ENCODE data around the gene DENND2C.

DENND2C gene

DNA sequence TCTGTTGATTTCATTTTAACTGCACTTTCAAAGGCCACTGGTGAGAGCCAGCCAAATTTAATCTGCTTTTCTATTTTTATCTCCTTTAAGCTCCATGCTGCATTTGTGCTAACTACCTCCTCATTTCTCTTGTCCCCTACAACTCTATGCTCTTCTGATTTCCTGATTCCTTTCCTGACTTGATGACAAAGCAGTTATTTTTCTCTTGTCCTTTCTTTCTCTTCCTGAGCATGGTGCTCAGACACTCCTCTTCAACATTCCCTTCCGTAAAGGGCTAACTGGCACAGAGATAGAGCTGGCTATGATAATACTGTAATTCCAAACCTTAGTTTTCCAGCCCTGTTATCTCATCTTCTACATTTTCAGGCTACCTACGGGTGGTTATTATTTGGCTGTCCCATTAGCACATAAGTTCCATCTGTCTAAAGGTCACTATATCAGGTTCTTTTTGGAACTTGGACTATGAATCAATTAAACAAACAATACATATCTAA is 81.6 kb downstream of the DENND2C start:
- no peak for TF ChIP-seq CTCF (IDR thresholded peaks at IDR 0.05; ENCODE audit: borderline replicate concordance, insufficient read depth, low read depth, low read length)
- H3K4me3 ChIP-seq (ENCODE audit: low read depth, low read length) = no peak overlapping the region

DNA sequence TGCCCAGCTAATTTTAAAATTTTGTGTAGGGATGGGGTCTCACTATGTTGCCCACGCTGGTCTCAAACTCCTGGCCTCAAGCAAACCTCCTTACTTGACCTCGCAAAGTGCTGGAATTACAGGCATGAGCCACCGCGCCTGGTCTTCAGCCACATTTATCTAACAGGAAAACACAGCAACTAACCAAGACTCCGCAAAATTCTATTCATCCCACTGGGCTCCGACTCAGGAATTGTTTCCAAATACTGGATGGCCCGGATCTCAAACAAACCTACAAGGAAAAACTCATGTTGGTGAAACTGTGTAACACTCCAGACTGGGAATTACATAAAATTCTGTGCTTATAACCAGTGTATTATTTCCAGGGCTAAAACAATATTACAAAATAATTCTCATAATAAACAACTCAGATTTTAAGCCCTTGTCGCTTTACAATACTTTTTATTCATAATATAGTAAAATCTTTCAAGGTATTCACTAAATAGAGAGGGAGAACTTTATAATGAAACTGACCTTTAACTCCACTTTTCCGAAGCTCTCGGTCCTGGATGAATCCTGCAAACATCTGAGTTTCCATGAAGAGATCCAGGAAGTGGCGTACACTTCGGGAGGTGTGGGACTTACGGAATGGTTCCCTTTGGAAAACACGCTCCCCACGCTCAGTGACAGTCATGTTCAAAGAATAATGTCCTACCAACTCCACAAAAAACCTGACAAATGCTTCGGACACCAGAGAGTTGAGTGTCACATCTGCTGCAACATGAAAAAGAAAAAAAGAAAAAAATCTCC is 82.5 kb downstream of the DENND2C start:
- H3K4me3 ChIP-seq (ENCODE audit: low read depth, low read length) = no peak overlapping the region
- no peak for TF ChIP-seq CTCF (IDR thresholded peaks at IDR 0.05; ENCODE audit: borderline replicate concordance, insufficient read depth, low read depth, low read length)

DNA sequence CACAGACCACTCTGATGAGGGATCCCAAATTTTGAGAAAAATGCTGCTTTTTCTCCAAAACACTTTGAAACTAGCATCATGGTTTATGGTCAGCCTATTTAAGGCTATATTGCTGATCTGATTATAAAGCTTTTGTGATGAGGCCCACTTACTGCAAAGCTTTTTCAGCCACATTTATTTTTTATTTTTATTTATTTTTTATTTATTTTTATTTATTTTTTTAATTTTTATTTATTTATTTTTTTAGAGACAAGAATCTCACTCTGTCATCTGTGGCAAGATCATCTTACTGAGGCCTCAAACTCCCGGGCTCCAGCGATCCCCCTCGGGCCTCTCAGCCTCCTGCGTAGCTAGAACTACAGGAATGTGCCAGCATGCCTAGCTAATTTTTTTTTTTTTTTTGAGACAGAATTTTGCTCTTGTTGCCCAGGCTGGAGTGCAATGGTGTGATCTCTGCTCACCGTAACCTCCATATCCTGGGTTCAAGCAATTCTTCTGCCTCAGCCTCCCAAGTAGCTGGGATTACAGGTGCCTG is 83.3 kb downstream of the DENND2C start:
- no peak overlapping the region for H3K4me3 ChIP-seq (ENCODE audit: low read depth, low read length)
- TF ChIP-seq CTCF (IDR thresholded peaks at IDR 0.05; ENCODE audit: borderline replicate concordance, insufficient read depth, low read depth, low read length) = no peak

- no peak for TF ChIP-seq CTCF (IDR thresholded peaks at IDR 0.05; ENCODE audit: borderline replicate concordance, insufficient read depth, low read depth, low read length)
- no peak overlapping the region for H3K4me3 ChIP-seq (ENCODE audit: low read depth, low read length)
These were observed 84.6 kb downstream of the DENND2C start for GRCh38 chr1:114585231-114585630.

- TF ChIP-seq CTCF (IDR thresholded peaks at IDR 0.05; ENCODE audit: borderline replicate concordance, insufficient read depth, low read depth, low read length) = no peak
These were observed 88.2 kb downstream of the DENND2C start, which contains the start of gene BCAS2 for GRCh38 chr1:114581335-114582287. Gene BCAS2 (minus strand): TSS chr1:114581615. CDS start chr1:114581591, 24 bp downstream.

GRCh38 chr1:114574365-114574764 is 95.5 kb downstream of the DENND2C start:
- H3K4me3 ChIP-seq (ENCODE audit: low read depth, low read length) = no peak overlapping the region
- TF ChIP-seq CTCF (IDR thresholded peaks at IDR 0.05; ENCODE audit: borderline replicate concordance, insufficient read depth, low read depth, low read length) = no peak

More at GRCh38 chr1:114581335-114582287, 88.2 kb downstream of the DENND2C start, which contains the start of gene BCAS2:
- peak within 1 kb of the TSS; percentile 72 for H3K4me3 ChIP-seq (ENCODE audit: low read depth, low read length)

Measured in GM12875 (cell line).